ENCODE results near the gene RGS9. TPM values are rescaled to one million over a fixed set of nuclear protein-coding genes. Genes with fewer than 3 reads are reported as not detected.

Gene RGS9
- total RNA-seq, 1 experiment from 2014 or later: 8.6 TPM

DNA sequence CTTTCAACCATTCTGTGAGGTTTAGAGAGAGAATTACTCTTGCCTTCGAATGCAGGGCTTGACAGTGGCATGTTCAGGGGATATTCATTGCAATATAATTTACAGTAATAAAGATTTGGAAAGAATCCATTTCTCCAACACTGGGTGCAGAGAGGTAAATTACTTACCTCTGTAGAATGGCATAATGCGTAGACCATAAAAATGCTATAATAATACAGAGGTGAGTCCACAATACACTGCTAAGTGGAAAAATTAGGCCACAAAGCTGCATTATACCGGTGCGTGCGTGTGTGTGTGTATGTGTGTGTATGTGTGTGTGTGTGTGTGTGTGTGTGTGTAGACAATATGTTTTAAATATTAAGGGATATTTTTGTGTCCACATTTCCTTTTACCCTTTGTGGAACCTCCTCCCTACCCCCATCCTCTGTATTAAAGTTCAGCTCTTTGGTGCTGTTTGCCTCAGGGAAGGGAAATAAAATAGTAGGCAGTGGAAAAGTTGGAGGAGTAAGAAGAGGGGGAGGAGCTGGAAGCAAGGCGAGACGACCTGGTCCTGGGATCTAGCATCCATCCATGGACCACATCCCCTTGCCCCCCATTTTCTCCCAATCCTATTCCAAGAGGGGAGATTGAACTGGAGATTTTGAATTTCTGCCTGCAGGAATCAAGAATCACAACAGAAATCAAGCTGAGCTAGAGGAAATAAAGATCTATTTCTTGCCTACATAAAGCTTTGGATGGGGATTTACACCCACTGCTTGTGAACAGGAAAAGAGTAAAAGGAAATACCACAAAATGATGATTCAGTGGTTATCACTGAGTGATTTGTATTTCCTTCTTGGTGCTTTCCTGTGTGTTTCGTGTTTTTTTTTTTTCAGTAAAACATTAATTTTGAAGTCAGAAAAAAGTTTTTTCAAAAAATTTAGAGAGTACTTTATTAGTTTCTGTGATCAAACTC is 124.8 kb downstream of the RGS9 start:
- Histone ChIP-seq H3K27me3 (ENCODE audit: insufficient read depth, low read length) (no peaks in the 10 kb centered on the region), H4K20me1 (ENCODE audit: insufficient read depth) (no peaks in the 10 kb centered on the region), H3K4me2 (ENCODE audit: low read length) (no peak overlapping the region), H3K9me3 (ENCODE audit: control insufficient read depth in 1 of 2, insufficient read depth in 1 of 2, low read depth in 1 of 2, low read length in 2 of 2) (no peaks in the 10 kb centered on the region), H3K79me2 (ENCODE audit: insufficient read depth, low read length) (no peaks in the 10 kb centered on the region), H3K9me2 (ENCODE audit: insufficient read depth) (no peaks in the 10 kb centered on the region), H3K4me3 (replicated peaks in 1 of 2; ENCODE audit: low read depth in 1 of 2, low read length in 2 of 2) (no peak overlapping the region), H2AFZ (ENCODE audit: low read depth, low read length, poor library complexity, severe bottlenecking) (no peak overlapping the region), H3K36me3 (ENCODE audit: control insufficient read depth in 1 of 2, insufficient read depth in 2 of 2, low read length in 2 of 2) (no peaks in the 10 kb centered on the region), H3K4me1 (ENCODE audit: control insufficient read depth in 1 of 2, insufficient read depth in 2 of 2, low read length in 2 of 2) (no peaks in the 10 kb centered on the region), H3K9ac (ENCODE audit: low read length) (no peak overlapping the region), H3K27ac (ENCODE audit: low read depth, low read length) (no peak overlapping the region)
- ChIA-PET RAD21 (ENCODE audit: low non-redundant PET in 1 of 2, low total read pairs in 2 of 2, uncharacterized antibody in 2 of 2, unreplicated experiment in 2 of 2) (no interaction called here), POLR2A (no interaction called here), CTCF (no interaction called here)
- BruUV-seq (replicated peaks): no TSS peak
- TF ChIP-seq ELF1 (IDR thresholded peaks at IDR 0.05; ENCODE audit: borderline replicate concordance, low read depth) (no peak), EGR1 (IDR thresholded peaks at IDR 0.05; ENCODE audit: low read depth) (no peak), YY1 (IDR thresholded peaks at IDR 0.05; ENCODE audit: extremely low read depth, insufficient replicate concordance, low read depth, low read length) (no peak), ZFX (IDR thresholded peaks at IDR 0.05) (no peak), SP1 (IDR thresholded peaks at IDR 0.05; ENCODE audit: low read depth) (no peak), EZH2phosphoT487 (IDR thresholded peaks at IDR 0.05; ENCODE audit: borderline replicate concordance) (no peak), CBX3 (IDR thresholded peaks at IDR 0.05; ENCODE audit: low read depth) (no peak), ZNF274 (IDR thresholded peaks at IDR 0.05; ENCODE audit: low read depth, low read length) (no peak), SIN3A (IDR thresholded peaks at IDR 0.05; ENCODE audit: low read depth) (no peak), JUND (IDR thresholded peaks at IDR 0.05) (no peak), POLR2AphosphoS5 (IDR thresholded peaks at IDR 0.05; ENCODE audit: low read depth, low read length) (no peak), EZH2 (IDR thresholded peaks at IDR 0.05) (no peak), ZBTB33 (IDR thresholded peaks at IDR 0.05; ENCODE audit: extremely low read depth, insufficient replicate concordance, low read length) (no peak), FOSL1 (IDR thresholded peaks at IDR 0.05; ENCODE audit: low read depth) (no peak)
- TF ChIP-seq, protein P1, sequence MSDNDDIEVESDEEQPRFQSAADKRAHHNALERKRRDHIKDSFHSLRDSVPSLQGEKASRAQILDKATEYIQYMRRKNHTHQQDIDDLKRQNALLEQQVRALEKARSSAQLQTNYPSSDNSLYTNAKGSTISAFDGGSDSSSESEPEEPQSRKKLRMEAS (IDR thresholded peaks at IDR 0.05): no peak
- DNase-seq (ENCODE audit: low read depth, low spot score): no peak
- no peak for ATAC-seq
- intact Hi-C loops (cut with micrococcal nuclease): no loop called here
